Ovary (tissue), 3 donors: ENCODE results near the gene SPAG9.

Source experiments
- CTCF ChIP-seq, 3 donors: fragments of 450-650 bp in 2 of 3; fragments of 200-600 bp in 1 of 3; IDR thresholded peaks; one replicate each; pipeline versions ENCODE4 v1.5.1 to v1.8.0; 2016 to 2022; ENCODE audit warnings: antibody characterized with exemption in 3 of 3, mild to moderate bottlenecking in 1 of 3
- POLR2A ChIP-seq: fragments of 450-650 bp; IDR thresholded peaks from one replicate; pipeline ENCODE4 v1.6.1; 2017; ENCODE audit warnings: antibody characterized with exemption, mild to moderate bottlenecking, moderate library complexity
- donor health status: DM: no; HTN: no; CAD: no.

- TF ChIP-seq POLR2A (no peak), CTCF (IDR thresholded peaks at IDR 0.05) (no peak)
Measured at GRCh38 chr17:50966163-50966666, 154.5 kb downstream of the SPAG9 start.
